ENCODE results near the gene TRPM3.
A peak's percentile ranks its signal among the peaks of the same experiment; 100 is the strongest.

Gene TRPM3

DNA sequence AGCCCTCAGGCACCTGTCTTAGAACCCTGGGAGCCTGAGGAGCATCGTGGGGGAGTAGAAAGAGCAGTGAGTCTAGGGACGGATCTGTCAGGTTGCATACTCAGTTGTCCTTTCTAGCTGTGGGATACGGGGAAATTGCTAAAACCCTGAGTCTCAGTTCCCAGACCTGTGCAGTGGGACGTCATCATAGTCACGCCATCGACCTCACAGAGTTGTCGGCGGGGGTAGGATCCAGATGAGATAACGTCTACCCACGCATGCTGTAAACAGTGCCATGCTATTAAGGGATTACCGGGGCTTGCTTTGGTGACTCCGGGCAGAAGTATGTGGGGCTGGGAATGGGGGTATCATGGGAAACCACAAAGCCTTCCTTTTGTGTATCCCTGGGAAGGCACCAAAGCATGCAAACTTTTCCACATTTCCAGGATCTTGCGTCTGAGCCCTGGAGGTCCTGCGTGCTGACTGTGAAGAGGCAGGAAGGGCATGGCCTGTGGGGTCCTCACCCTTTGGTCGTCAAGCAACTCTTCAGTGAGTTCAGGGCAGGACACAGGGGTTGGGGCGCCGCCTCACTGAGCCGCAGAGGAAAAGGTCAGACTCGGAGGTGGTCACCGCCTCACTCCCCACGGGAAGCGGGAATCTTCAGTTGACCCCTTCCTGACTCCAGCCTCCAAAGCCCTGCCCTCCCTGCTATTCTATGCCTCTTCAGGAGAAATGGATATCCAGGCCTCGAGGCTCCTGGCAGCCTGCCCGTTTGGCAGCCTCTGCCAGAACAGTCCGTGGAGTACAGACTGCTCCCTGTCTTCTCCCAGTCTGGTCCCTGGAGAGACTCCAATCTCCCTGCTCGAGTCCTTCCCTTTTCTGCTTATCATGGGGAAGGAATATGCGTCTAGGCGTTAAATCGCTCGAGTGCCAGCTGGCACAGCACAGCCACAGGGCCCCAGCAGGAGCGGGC, 520.1 kb downstream of the TRPM3 start (continued):
- TF ChIP-seq ZNF114 (tag by site-specific recombination; IDR thresholded peaks at IDR 0.05) (no peak), ZNF23 (tag by site-specific recombination; IDR thresholded peaks at IDR 0.05; ENCODE audit: borderline replicate concordance) (no peak), PRDM6 (tag by site-specific recombination; IDR thresholded peaks at IDR 0.05) (no peak), ZNF580 (tag by site-specific recombination; IDR thresholded peaks at IDR 0.05) (peak; percentile 66), KLF1 (tag by site-specific recombination; IDR thresholded peaks at IDR 0.05) (no peak), ZNF214 (tag by site-specific recombination; IDR thresholded peaks at IDR 0.05; ENCODE audit: borderline replicate concordance) (no peak), MYNN (tag by site-specific recombination; IDR thresholded peaks at IDR 0.05; ENCODE audit: borderline replicate concordance) (peak; percentile 9; the same call in 1 of the 2 replicates), IKZF3 (tag by site-specific recombination; IDR thresholded peaks at IDR 0.05) (peak; percentile 52), ZSCAN23 (tag by site-specific recombination; IDR thresholded peaks at IDR 0.05) (peak; percentile 47; the same call in 1 of the 2 replicates), PBX3 (CRISPR knock-in tag; IDR thresholded peaks at IDR 0.05) (no peak; the same call in 1 of the 2 replicates), CTCF (tag by site-specific recombination; IDR thresholded peaks at IDR 0.05) (no peak), WT1 (tag by site-specific recombination; IDR thresholded peaks at IDR 0.05) (peak; percentile 33; the same call in 1 of the 2 replicates), KLF7 (tag by site-specific recombination; IDR thresholded peaks at IDR 0.05; ENCODE audit: borderline replicate concordance) (no peak), BCL11A (tag by site-specific recombination; IDR thresholded peaks at IDR 0.05; ENCODE audit: low read depth) (peak; percentile 79; the same call in 1 of the 2 replicates), PRDM10 (tag by site-specific recombination; IDR thresholded peaks at IDR 0.05) (peak; percentile 96), ZNF670 (tag by site-specific recombination; IDR thresholded peaks at IDR 0.05; ENCODE audit: low read depth) (no peak), KLF8 (tag by site-specific recombination; IDR thresholded peaks at IDR 0.05) (peak; percentile 43), ZNF621 (tag by site-specific recombination; IDR thresholded peaks at IDR 0.05) (no peak), GLI4 (tag by site-specific recombination; IDR thresholded peaks at IDR 0.05) (no peak), ATF2 (tag by site-specific recombination; IDR thresholded peaks at IDR 0.05; ENCODE audit: low read depth) (peak; percentile 82), ZSCAN18 (tag by site-specific recombination; IDR thresholded peaks at IDR 0.05) (no peak), ZNF18 (tag by site-specific recombination; IDR thresholded peaks at IDR 0.05) (no peak)
- TF ChIP-seq, protein P1, sequence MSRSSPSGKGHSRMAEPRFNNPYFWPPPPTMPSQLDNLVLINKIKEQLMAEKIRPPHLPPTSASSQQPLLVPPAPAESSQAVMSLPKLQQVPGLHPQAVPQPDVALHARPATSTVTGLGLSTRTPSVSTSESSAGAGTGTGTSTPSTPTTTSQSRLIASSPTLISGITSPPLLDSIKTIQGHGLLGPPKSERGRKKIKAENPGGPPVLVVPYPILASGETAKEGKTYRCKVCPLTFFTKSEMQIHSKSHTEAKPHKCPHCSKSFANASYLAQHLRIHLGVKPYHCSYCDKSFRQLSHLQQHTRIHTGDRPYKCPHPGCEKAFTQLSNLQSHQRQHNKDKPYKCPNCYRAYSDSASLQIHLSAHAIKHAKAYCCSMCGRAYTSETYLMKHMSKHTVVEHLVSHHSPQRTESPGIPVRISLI (tag by site-specific recombination; IDR thresholded peaks at IDR 0.05) = no peak
